Ishikawa (cell line): ENCODE results near the gene WDR64.

Experiments
- MAX ChIP-seq: IDR thresholded peaks from 2 replicates; pipeline ENCODE4 v1.6.1; 2012
- RAD21 ChIP-seq: IDR thresholded peaks from 2 replicates; pipeline ENCODE4 v1.6.1; 2012; ENCODE audit warnings: low read depth
- REST ChIP-seq: IDR thresholded peaks from 2 replicates; pipeline ENCODE4 v1.6.1; 2012; ENCODE audit warnings: low read depth, mild to moderate bottlenecking
- USF1 ChIP-seq: IDR thresholded peaks from 2 replicates; pipeline ENCODE4 v1.6.1; 2012

GRCh38 chr1:241767737-241768136 is 115.7 kb downstream of the WDR64 start:
- TF ChIP-seq RAD21 (no peak), REST (no peak), MAX (no peak), USF1 (no peak)
